Measurements from ENCODE around the gene FIZ1. TPM values are rescaled to one million over a fixed set of nuclear protein-coding genes. Genes with fewer than 3 reads are reported as not detected.

Gene FIZ1
- total RNA-seq, 1 experiment from 2014 or later = 21.5 TPM

DNA sequence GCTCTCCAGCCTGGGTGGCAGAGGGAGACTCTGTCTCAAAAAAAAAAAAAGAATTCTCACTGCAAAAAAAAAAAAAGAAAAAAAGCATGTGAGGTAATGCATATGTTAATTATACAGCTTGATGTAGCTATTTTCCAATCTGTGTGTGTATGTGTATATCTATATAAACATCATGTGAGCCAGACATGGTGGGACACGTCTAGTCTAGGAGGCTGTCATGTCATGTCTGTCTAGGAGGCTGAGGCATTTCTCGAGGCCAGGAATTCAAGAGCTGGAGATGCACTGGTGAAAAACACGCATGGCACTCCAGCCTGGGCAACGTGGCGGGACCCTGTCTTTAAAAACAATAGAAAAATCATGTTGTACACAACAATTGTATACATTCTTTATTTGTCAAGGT, 47.1 kb downstream of the FIZ1 start:
- H2AFZ ChIP-seq (ENCODE audit: low read length) = no peak overlapping the region
- H3K4me2 ChIP-seq (ENCODE audit: insufficient read depth, insufficient read length, low read length) = no peak overlapping the region
- no peak overlapping the region for H4K91ac ChIP-seq (ENCODE audit: insufficient read length, low read depth, low read length)
- H3K9me3 ChIP-seq (ENCODE audit: control insufficient read depth, low read depth, low read length) = no peaks in the 10 kb centered on the region
- TF ChIP-seq CTCF (conservative IDR thresholded peaks at IDR 0.05) = no peak
- no peaks in the 10 kb centered on the region for H3K36me3 Mint-ChIP-seq (ENCODE audit: insufficient read depth in 1 of 3, low read depth in 3 of 3)
- WGBS (ENCODE audit: extremely low coverage, insufficient read length, low lambda C conversion rate) = no CpG with 5 or more reads among the region's 5 CpGs
- H4K20me1 ChIP-seq (ENCODE audit: control insufficient read depth, insufficient read depth, insufficient read length) = no peaks in the 10 kb centered on the region
- no peaks in the 10 kb centered on the region; a peak in 1 of 5 replicates for H3K9me3 Mint-ChIP-seq
- H3K27me3 Mint-ChIP-seq (ENCODE audit: low read depth) = peaks cover 2% of the 10 kb centered on the region
- no peak overlapping the region for H2BK15ac ChIP-seq (ENCODE audit: low read depth, low read length)
- DNase-seq = no peak
- H3K4me1 ChIP-seq (ENCODE audit: insufficient read depth, low read length) = peaks cover 8% of the 10 kb centered on the region; the same call in 1 of the 2 replicates
- H3K79me1 ChIP-seq (ENCODE audit: insufficient read depth, low read depth, low read length, poor library complexity, severe bottlenecking) = no peaks in the 10 kb centered on the region
- no peak overlapping the region for H2BK12ac ChIP-seq (ENCODE audit: insufficient read length, low read depth, low read length)
- H3K79me2 ChIP-seq (ENCODE audit: insufficient read depth, low read length) = no peaks in the 10 kb centered on the region
- no peak overlapping the region for H3K9ac ChIP-seq (ENCODE audit: extremely low read depth, insufficient read length, low read length)
- H3K4me1 Mint-ChIP-seq = peaks cover 36 to 56% of the 10 kb centered on the region in 2 experiments
- no peak overlapping the region for H3K23ac ChIP-seq (ENCODE audit: insufficient read length, low read depth, low read length)
- H2BK20ac ChIP-seq (ENCODE audit: low read depth, low read length, poor library complexity, severe bottlenecking) = no peak overlapping the region
- no peak overlapping the region for H4K5ac ChIP-seq (ENCODE audit: insufficient read length, low read depth, low read length)
- no peak overlapping the region for H3T11ph ChIP-seq (ENCODE audit: low read length)
- no peak overlapping the region for H4K8ac ChIP-seq (replicated peaks; ENCODE audit: insufficient read length, low read depth, low read length)
- no peak overlapping the region for H2BK120ac ChIP-seq (ENCODE audit: low read depth, low read length, poor library complexity, severe bottlenecking)
- no peak overlapping the region for H3K27ac Mint-ChIP-seq
- H3K23me2 ChIP-seq (ENCODE audit: insufficient read length, low read depth, low read length, poor library complexity, severe bottlenecking) = peaks cover 7% of the 10 kb centered on the region
- no peak overlapping the region for H3K27ac ChIP-seq (ENCODE audit: insufficient read length, low read depth, low read length)
- no peak overlapping the region for H3K14ac ChIP-seq (ENCODE audit: insufficient read depth, low read length)
- no peak overlapping the region for H2AK5ac ChIP-seq (ENCODE audit: insufficient read length, low read length)
- H3K56ac ChIP-seq (ENCODE audit: insufficient read length, low read depth, low read length) = no peak overlapping the region
- no peak overlapping the region for H3K4me3 Mint-ChIP-seq
- no peaks in the 10 kb centered on the region for H3K27me3 ChIP-seq (ENCODE audit: insufficient read depth, low read length)
- no peak overlapping the region for H3K18ac ChIP-seq (ENCODE audit: insufficient read length, low read depth, low read length)
- H2BK5ac ChIP-seq (ENCODE audit: insufficient read length, low read length) = no peak overlapping the region
- H3K4ac ChIP-seq (ENCODE audit: low read depth, low read length) = no peak overlapping the region
